Right lobe of liver (tissue), 6 donors: ENCODE data around the gene RORB. TPM values are rescaled to one million over a fixed set of nuclear protein-coding genes. Genes with fewer than 3 reads are reported as not detected.

Experiments used
- ATAC-seq, 4 donors: fragments of 200-7000 bp; cut with Tn5 transposase; one replicate each; pipeline ENCODE4 v1.9.1; 2020; ENCODE audit warnings: mild to moderate bottlenecking in 4 of 4, moderate library complexity in 4 of 4
- DNase-seq, 3 donors: peaks; one replicate each; pipeline ENCODE4 v3.0.0-alpha.2; 2020
- H3K27ac ChIP-seq, 3 donors: fragments of 200-600 bp; one replicate each; pipeline ENCODE4 v1.8.0; 2022
- H3K27me3 ChIP-seq, 2 donors: fragments of 200-600 bp; one replicate each; pipeline ENCODE4 v1.8.0; 2022
- H3K36me3 ChIP-seq, 4 donors: fragments of 200-600 bp; sonication (generic) in 1 of 4; one replicate each; pipeline versions ENCODE4 v1.5.1 to v1.8.0; 2017 to 2022; ENCODE audit warnings: control low read depth in 1 of 4
- H3K4me1 ChIP-seq, 4 donors: fragments of 200-600 bp; sonication (generic) in 1 of 4; one replicate each; pipeline versions ENCODE4 v1.5.1 to v1.8.0; 2017 to 2022; ENCODE audit warnings: control low read depth in 1 of 4
- H3K4me3 ChIP-seq, 3 donors: fragments of 200-600 bp; one replicate each; pipeline ENCODE4 v1.8.0; 2022
- H3K9me3 ChIP-seq, 4 donors: fragments of 200-600 bp; sonication (generic) in 1 of 4; one replicate each; pipeline versions ENCODE4 v1.5.1 to v1.8.0; 2017 to 2022; ENCODE audit warnings: control low read depth in 1 of 4
- CTCF ChIP-seq, 4 donors: fragments of 200-600 bp in 3 of 4; fragments of 450-650 bp in 1 of 4; IDR thresholded peaks; one replicate each; pipeline versions ENCODE4 v1.5.1 to v1.8.0; 2016 to 2022; ENCODE audit warnings: antibody characterized with exemption in 4 of 4, mild to moderate bottlenecking in 2 of 4
- POLR2A ChIP-seq: fragments of 450-650 bp; IDR thresholded peaks from one replicate; pipeline ENCODE4 v1.6.1; 2017; ENCODE audit warnings: antibody characterized with exemption, mild to moderate bottlenecking
- WGBS: methylation state at CpG from one replicate; pipeline ENCODE4 v1.1.6; 2018; ENCODE audit warnings: low coverage, low lambda C conversion rate; ENCODE audit not compliant: insufficient coverage; ENCODE audit errors: missing lambda C conversion rate; 5-methylcytosine and 5-hydroxymethylcytosine counted together
- intact Hi-C, 2 donors: fragments of 100-400 bp; cut with DNase I; formaldehyde crosslinking; loops; one replicate each; pipeline versions ENCODE4 v1.11.2 to v1.14.1; 2022
- total RNA-seq, 6 experiments: library from RNA; depleted of rRNA in 2 of 6; stranded (reverse); fragments of >200 nt in 2 of 6; fragmentation: NEBNext Ultra II Directional in 3 of 6; extraction: Animal tissue kit (Norgen Biotek cat#: 25700) in 3 of 6; gene quantifications; one replicate each; pipeline versions ENCODE4 v1.1.0 to v1.2.4, GENCODE V29; 2016 to 2023
- donor health status: DM: no; HTN: yes; CAD: no.
- donor health status: DM: no; HTN: no; CAD: no.
- donor health status: DM: no; HTN: no; CAD: no.
- donor health status: DM: no; HTN: yes; CAD: no.
- donor health status: DM: no; HTN: yes; CAD: no.

The RORB gene
- total RNA-seq, 6 experiments from 2014 or later, result 0.04 to 0.62 (median 0.61) TPM; not detected in 3

GRCh38 chr9:74556685-74557084, 59.5 kb downstream of the RORB start:
- DNase-seq, result no peak
- H3K4me3 ChIP-seq, result no peak overlapping the region
- no peak for ATAC-seq
- H3K27me3 ChIP-seq, result no peaks in the 10 kb centered on the region
- no peaks in the 10 kb centered on the region for H3K36me3 ChIP-seq
- H3K4me1 ChIP-seq, result no peaks in the 10 kb centered on the region
- intact Hi-C loops, result no loop called here
- no peaks in the 10 kb centered on the region for H3K9me3 ChIP-seq
- 44% methylated on average over 3 of the region's 3 CpGs for WGBS
- TF ChIP-seq CTCF (IDR thresholded peaks at IDR 0.05), result no peak
- TF ChIP-seq POLR2A, result no peak
- no peak overlapping the region for H3K27ac ChIP-seq

- Histone ChIP-seq H3K36me3 (no peaks in the 10 kb centered on the region), H3K9me3 (no peaks in the 10 kb centered on the region), H3K27ac (no peak overlapping the region), H3K27me3 (no peaks in the 10 kb centered on the region), H3K4me3 (no peak overlapping the region), H3K4me1 (no peaks in the 10 kb centered on the region)
- peak in 2 of 4 donors; percentile 35 to 42 for ATAC-seq
- DNase-seq, result no peak
- intact Hi-C loops, result no loop called here
- 40% methylated on average over 5 of the region's 5 CpGs for WGBS
- TF ChIP-seq CTCF (IDR thresholded peaks at IDR 0.05), result no peak
- TF ChIP-seq POLR2A, result no peak
Observed at GRCh38 chr9:74557571-74557970, 60.4 kb downstream of the RORB start.

DNA sequence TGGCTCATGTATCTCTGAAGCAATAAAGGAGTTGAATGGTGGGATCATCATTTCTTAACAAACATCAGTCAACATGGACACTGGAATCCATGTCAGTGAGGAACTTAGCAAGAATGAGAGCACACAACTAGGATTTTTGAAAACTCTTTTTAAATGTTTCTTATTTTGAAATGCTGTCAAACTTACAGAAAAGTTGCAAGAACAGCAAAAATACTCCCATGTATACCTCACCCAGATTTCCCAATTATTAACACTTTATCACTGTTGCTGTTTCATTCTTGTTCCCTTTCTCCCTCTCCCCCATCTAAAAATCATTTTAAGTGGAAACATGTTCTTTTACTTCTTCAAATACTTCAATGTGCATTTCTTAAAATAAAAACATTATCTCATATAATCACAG, 65.5 kb downstream of the RORB start:
- Histone ChIP-seq H3K27ac (no peak overlapping the region), H3K4me3 (no peak overlapping the region), H3K4me1 (no peaks in the 10 kb centered on the region), H3K36me3 (no peaks in the 10 kb centered on the region), H3K27me3 (no peaks in the 10 kb centered on the region), H3K9me3 (no peaks in the 10 kb centered on the region)
- no peak for ATAC-seq
- intact Hi-C loops, result no loop called here
- TF ChIP-seq POLR2A, result no peak
- no peak for TF ChIP-seq CTCF (IDR thresholded peaks at IDR 0.05)
- DNase-seq, result no peak

GRCh38 chr9:74570879-74571512, 73.9 kb downstream of the RORB start:
- ATAC-seq (peak; percentile 51 to 63 (median 54)), DNase-seq (no peak)
- no peaks in the 10 kb centered on the region for H3K27me3 ChIP-seq
- no peak overlapping the region for H3K27ac ChIP-seq
- no peaks in the 10 kb centered on the region for H3K4me1 ChIP-seq
- H3K36me3 ChIP-seq, result no peaks in the 10 kb centered on the region
- TF ChIP-seq CTCF (IDR thresholded peaks at IDR 0.05), result peak; percentile 54 to 76 (median 64)
- TF ChIP-seq POLR2A, result no peak
- WGBS, result 20% methylated on average over 4 of the region's 4 CpGs
- intact Hi-C loops, result no loop called here
- no peaks in the 10 kb centered on the region for H3K9me3 ChIP-seq
- H3K4me3 ChIP-seq, result no peak overlapping the region
